HepG2 (cell line): Measurements from ENCODE around the gene ENDOG. TPM values are rescaled to one million over a fixed set of nuclear protein-coding genes. Genes with fewer than 3 reads are reported as not detected.

Experiments
- FIP1L1 ChIP-seq: fragments of 200-400 bp; formaldehyde crosslinking; IDR thresholded peaks from 2 replicates; pipeline ENCODE4 v1.6.1; 2018; ENCODE audit warnings: low read depth, mild to moderate bottlenecking, low read length, moderate library complexity, borderline replicate concordance; ENCODE audit not compliant: insufficient read depth
- FOSL1 ChIP-seq: sonication (generic); formaldehyde crosslinking; IDR thresholded peaks from 2 replicates; pipeline ENCODE4 v1.9.0; 2021; ENCODE audit warnings: missing genetic modification reagents, borderline replicate concordance
- HCFC1 ChIP-seq: fragments of 150-350 bp; IDR thresholded peaks from 2 replicates; pipeline ENCODE4 v1.6.1; 2014; ENCODE audit warnings: low read depth, low read length
- KMT2B ChIP-seq: IDR thresholded peaks from 2 replicates; pipeline ENCODE4 v1.6.1; 2016; ENCODE audit warnings: missing genetic modification reagents, missing compliant biosample characterization
- NBN ChIP-seq: fragments of 450-650 bp; conservative IDR thresholded peaks from 2 replicates; pipeline ENCODE4 v1.6.1; 2017
- SMARCC2 ChIP-seq: fragments of 450-650 bp; IDR thresholded peaks from 2 replicates; pipeline ENCODE4 v1.6.1; 2017; ENCODE audit warnings: antibody characterized with exemption, mild to moderate bottlenecking
- U2AF2 ChIP-seq: fragments of 200-400 bp; formaldehyde crosslinking; IDR thresholded peaks from 2 replicates; pipeline ENCODE4 v1.6.1; 2017; ENCODE audit warnings: low read depth, mild to moderate bottlenecking, low read length
- ZNF326 ChIP-seq: sonication (generic); formaldehyde crosslinking; IDR thresholded peaks from 2 replicates; pipeline ENCODE4 v1.4.0; 2020; ENCODE audit warnings: missing genetic modification reagents, borderline replicate concordance
- ZNF350 ChIP-seq: sonication (generic); formaldehyde crosslinking; IDR thresholded peaks from 2 replicates; pipeline ENCODE4 v1.4.0; 2020; ENCODE audit warnings: mild to moderate bottlenecking, low read depth, missing genetic modification reagents, borderline replicate concordance
- ZNF576 ChIP-seq: sonication (generic); formaldehyde crosslinking; IDR thresholded peaks from 2 replicates; pipeline ENCODE4 v1.4.0; 2020; ENCODE audit warnings: mild to moderate bottlenecking, missing genetic modification reagents
- ZNF761 ChIP-seq: sonication (generic); formaldehyde crosslinking; conservative IDR thresholded peaks from 2 replicates; pipeline ENCODE4 v1.4.0; 2020; ENCODE audit warnings: mild to moderate bottlenecking, missing genetic modification reagents
- ZSCAN22 ChIP-seq: sonication (generic); formaldehyde crosslinking; IDR thresholded peaks from 2 replicates; pipeline ENCODE4 v1.4.0; 2020; ENCODE audit warnings: mild to moderate bottlenecking, missing genetic modification reagents
- ZSCAN31 ChIP-seq: sonication (generic); formaldehyde crosslinking; IDR thresholded peaks from 2 replicates; pipeline ENCODE4 v1.5.0; 2020; ENCODE audit warnings: low read depth, mild to moderate bottlenecking, missing genetic modification reagents
- polyA plus RNA-seq, 8 experiments: library from polyadenylated mRNA; depleted of rRNA in 3 of 8; stranded (reverse) in 7 of 8; unstranded in 1 of 8; fragments of >200 nt; fragmentation: Illumina TruSeq in 4 of 8; extraction: Trizol in 4 of 8; gene quantifications; 2 replicates each; pipeline versions ENCODE4 v1.2.1 to v1.2.3, GENCODE V29; 2011 to 2016; ENCODE audit warnings: low read depth in 4 of 8, missing spikeins in 1 of 8, mixed read lengths in 1 of 8; ENCODE audit not compliant: insufficient read depth in 1 of 8
- total RNA-seq, 5 experiments: library from RNA; depleted of rRNA; stranded (reverse); fragments of >200 nt; fragmentation: Illumina TruSeq; extraction: Trizol; gene quantifications; 2 replicates each; pipeline ENCODE4 v1.2.3, GENCODE V29; 2016; ENCODE audit warnings: low read depth in 1 of 5
- TF ChIP-seq, protein P1 (sequence below): sonication (generic); formaldehyde crosslinking; IDR thresholded peaks from 2 replicates; pipeline ENCODE4 v1.5.0; 2020; ENCODE audit warnings: missing genetic modification reagents
- TF ChIP-seq, protein P2 (sequence below): sonication (generic); formaldehyde crosslinking; IDR thresholded peaks from 2 replicates; pipeline ENCODE4 v1.8.1; 2022; ENCODE audit warnings: mild to moderate bottlenecking, missing genetic modification reagents
- TF ChIP-seq, protein P3 (sequence below): sonication (generic); formaldehyde crosslinking; IDR thresholded peaks from 2 replicates; pipeline ENCODE4 v1.9.0; 2021; ENCODE audit warnings: missing genetic modification reagents, borderline replicate concordance
- TF ChIP-seq, protein P4 (sequence below): sonication (generic); formaldehyde crosslinking; IDR thresholded peaks from 2 replicates; pipeline ENCODE4 v1.4.0; 2020; ENCODE audit warnings: missing genetic modification reagents
- TF ChIP-seq, protein P5 (sequence below): sonication (generic); formaldehyde crosslinking; IDR thresholded peaks from 2 replicates; pipeline ENCODE4 v1.4.0; 2020; ENCODE audit warnings: mild to moderate bottlenecking, missing genetic modification reagents
- TF ChIP-seq, protein P6 (sequence below): IDR thresholded peaks from 2 replicates; pipeline ENCODE4 v1.6.1; 2016

Gene ENDOG
- total and polyA plus RNA-seq, 2 of the 13 experiments (the other 11 are each of a cell fraction or from before 2014, with no cell fraction given): 26.3 to 28.8 TPM

- TF ChIP-seq, protein P1, sequence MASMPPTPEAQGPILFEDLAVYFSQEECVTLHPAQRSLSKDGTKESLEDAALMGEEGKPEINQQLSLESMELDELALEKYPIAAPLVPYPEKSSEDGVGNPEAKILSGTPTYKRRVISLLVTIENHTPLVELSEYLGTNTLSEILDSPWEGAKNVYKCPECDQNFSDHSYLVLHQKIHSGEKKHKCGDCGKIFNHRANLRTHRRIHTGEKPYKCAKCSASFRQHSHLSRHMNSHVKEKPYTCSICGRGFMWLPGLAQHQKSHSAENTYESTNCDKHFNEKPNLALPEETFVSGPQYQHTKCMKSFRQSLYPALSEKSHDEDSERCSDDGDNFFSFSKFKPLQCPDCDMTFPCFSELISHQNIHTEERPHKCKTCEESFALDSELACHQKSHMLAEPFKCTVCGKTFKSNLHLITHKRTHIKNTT (CRISPR knock-in tag): 0 out of 2 replicates have a peak, but pooled peaks have one; percentile 39
- TF ChIP-seq FIP1L1 (no peak), U2AF2 (no peak), NBN (no peak), ZSCAN31 (CRISPR knock-in tag) (peak; percentile 97), ZNF761 (CRISPR knock-in tag) (peak; percentile 88; the same call in 1 of the 2 replicates), ZSCAN22 (CRISPR knock-in tag) (no peak), FOSL1 (CRISPR knock-in tag) (peak; percentile 39; the same call in 1 of the 2 replicates), KMT2B (CRISPR knock-in tag) (peak; percentile 86), ZNF326 (CRISPR knock-in tag) (no peak), ZNF576 (CRISPR knock-in tag) (0 out of 2 replicates have a peak, but pooled peaks have one; percentile 60), SMARCC2 (no peak), HCFC1 (peak; percentile 49), ZNF350 (peak; percentile 94)
- TF ChIP-seq, protein P2, sequence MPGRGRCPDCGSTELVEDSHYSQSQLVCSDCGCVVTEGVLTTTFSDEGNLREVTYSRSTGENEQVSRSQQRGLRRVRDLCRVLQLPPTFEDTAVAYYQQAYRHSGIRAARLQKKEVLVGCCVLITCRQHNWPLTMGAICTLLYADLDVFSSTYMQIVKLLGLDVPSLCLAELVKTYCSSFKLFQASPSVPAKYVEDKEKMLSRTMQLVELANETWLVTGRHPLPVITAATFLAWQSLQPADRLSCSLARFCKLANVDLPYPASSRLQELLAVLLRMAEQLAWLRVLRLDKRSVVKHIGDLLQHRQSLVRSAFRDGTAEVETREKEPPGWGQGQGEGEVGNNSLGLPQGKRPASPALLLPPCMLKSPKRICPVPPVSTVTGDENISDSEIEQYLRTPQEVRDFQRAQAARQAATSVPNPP (CRISPR knock-in tag): peak; percentile 92; the same call in 1 of the 2 replicates
- TF ChIP-seq, protein P3, sequence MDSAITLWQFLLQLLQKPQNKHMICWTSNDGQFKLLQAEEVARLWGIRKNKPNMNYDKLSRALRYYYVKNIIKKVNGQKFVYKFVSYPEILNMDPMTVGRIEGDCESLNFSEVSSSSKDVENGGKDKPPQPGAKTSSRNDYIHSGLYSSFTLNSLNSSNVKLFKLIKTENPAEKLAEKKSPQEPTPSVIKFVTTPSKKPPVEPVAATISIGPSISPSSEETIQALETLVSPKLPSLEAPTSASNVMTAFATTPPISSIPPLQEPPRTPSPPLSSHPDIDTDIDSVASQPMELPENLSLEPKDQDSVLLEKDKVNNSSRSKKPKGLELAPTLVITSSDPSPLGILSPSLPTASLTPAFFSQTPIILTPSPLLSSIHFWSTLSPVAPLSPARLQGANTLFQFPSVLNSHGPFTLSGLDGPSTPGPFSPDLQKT (CRISPR knock-in tag): 0 out of 2 replicates have a peak, but pooled peaks have one; percentile 26
- TF ChIP-seq, protein P4, sequence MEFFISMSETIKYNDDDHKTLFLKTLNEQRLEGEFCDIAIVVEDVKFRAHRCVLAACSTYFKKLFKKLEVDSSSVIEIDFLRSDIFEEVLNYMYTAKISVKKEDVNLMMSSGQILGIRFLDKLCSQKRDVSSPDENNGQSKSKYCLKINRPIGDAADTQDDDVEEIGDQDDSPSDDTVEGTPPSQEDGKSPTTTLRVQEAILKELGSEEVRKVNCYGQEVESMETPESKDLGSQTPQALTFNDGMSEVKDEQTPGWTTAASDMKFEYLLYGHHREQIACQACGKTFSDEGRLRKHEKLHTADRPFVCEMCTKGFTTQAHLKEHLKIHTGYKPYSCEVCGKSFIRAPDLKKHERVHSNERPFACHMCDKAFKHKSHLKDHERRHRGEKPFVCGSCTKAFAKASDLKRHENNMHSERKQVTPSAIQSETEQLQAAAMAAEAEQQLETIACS (CRISPR knock-in tag): no peak
- TF ChIP-seq, protein P5, sequence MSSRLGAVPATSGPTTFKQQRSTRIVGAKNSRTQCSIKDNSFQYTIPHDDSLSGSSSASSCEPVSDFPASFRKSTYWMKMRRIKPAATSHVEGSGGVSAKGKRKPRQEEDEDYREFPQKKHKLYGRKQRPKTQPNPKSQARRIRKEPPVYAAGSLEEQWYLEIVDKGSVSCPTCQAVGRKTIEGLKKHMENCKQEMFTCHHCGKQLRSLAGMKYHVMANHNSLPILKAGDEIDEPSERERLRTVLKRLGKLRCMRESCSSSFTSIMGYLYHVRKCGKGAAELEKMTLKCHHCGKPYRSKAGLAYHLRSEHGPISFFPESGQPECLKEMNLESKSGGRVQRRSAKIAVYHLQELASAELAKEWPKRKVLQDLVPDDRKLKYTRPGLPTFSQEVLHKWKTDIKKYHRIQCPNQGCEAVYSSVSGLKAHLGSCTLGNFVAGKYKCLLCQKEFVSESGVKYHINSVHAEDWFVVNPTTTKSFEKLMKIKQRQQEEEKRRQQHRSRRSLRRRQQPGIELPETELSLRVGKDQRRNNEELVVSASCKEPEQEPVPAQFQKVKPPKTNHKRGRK (CRISPR knock-in tag): peak; percentile 71; the same call in 1 of the 2 replicates
- TF ChIP-seq, protein P6, sequence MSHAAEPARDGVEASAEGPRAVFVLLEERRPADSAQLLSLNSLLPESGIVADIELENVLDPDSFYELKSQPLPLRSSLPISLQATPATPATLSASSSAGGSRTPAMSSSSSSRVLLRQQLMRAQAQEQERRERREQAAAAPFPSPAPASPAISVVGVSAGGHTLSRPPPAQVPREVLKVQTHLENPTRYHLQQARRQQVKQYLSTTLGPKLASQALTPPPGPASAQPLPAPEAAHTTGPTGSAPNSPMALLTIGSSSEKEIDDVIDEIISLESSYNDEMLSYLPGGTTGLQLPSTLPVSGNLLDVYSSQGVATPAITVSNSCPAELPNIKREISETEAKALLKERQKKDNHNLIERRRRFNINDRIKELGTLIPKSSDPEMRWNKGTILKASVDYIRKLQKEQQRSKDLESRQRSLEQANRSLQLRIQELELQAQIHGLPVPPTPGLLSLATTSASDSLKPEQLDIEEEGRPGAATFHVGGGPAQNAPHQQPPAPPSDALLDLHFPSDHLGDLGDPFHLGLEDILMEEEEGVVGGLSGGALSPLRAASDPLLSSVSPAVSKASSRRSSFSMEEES: peak; percentile 96
Measured at GRCh38 chr9:128786681-128787601, 31.4 kb upstream of the ENDOG start, which contains the start of gene TBC1D13 (continued).
